Ramos (cell line): ENCODE measurements around the gene FASTKD1.

Experiments
- in situ Hi-C: fragments of 300-500 bp; cut with MboI; formaldehyde crosslinking; loops from one replicate; pipeline ENCODE4 v1.14.3; 2022; ENCODE audit warnings: low sequenced_read_pairs; ENCODE audit not compliant: unreplicated experiment

FASTKD1 gene

DNA sequence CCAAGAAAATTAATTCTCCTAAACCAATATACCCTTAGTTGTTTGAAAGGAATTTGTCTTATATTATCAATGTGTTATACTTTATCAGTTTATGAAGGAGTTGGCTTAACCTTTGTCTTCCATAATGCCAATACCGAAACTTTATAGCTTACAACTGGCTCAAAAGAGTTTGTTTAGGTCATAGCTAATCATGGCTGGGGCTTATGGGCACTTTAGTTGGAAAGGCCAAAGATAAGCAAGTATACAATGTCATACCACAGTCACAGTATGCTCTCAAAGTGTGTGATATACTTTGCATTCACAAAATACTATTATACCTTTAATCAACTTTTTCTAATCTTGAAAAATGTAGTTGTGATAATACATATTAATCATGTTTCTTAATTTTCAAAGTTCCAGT is 61.8 kb downstream of the FASTKD1 start:
- in situ Hi-C loops: no loop called here

DNA sequence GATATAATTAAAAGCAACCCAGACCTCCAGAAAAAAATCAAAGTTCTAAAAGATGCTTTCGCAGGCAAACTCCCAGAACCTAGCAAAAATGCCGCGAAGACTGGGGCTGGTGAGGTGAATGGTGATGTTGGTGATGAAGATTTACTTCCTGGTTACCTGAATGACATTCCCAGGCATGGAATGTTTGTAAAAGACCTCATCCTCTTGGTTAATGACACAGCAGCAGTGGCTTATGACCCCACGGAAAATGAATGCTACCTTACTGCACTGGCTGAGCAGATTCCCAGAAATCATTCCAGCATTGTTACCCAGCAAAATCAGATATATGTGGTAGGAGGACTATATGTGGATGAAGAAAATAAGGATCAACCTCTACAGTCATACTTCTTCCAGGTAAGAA is 63.2 kb downstream of the FASTKD1 start:
- in situ Hi-C loops: no loop called here

DNA sequence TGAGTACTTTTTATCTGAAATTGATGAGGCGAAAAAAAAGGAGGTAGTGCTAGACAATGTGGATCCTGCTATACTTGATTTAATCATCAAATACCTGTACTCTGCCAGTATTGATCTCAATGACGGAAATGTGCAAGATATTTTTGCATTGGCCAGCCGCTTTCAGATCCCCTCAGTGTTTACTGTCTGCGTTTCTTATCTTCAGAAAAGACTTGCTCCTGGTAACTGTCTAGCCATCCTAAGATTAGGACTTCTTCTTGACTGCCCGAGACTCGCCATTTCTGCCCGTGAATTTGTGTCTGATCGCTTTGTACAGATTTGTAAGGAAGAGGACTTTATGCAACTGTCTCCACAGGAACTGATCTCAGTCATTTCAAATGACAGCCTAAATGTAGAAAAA is 63.7 kb downstream of the FASTKD1 start:
- in situ Hi-C loops: no loop called here

DNA sequence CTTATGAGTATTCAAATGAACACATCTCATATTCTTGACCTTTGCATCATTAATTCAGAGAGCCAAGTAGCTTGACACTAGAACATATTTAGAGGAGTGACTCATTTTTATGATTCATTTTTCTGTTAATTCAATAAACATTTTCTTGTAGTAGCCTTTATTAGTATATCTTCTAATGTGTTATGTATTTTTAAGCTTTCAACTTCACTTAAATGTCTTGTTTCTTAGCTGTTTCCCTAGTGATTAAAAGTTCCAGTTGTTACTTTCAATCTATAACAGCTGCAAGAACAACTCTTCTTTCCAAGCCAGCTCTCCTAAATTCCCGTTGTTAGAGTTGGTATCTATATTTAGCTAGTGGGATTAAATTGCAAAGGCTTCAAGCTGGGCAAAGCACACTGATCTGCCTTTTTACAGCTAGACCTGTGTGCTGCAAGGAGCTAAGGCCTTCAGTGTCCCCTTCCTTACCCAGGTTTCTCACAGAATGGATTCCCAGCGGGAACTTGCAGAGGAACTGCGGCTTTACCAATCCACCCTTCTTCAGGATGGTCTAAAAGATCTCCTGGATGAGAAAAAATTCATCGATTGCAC is 64.3 kb downstream of the FASTKD1 start, which contains the start of gene KLHL41:
KLHL41 (plus strand) TSS at position 405 of the 588 bp plus-strand sequence; CDS start at position 482, 77 bp downstream.
- in situ Hi-C loops: no loop called here

GRCh38 chr2:169507698-169508097 is 66.0 kb downstream of the FASTKD1 start:
- in situ Hi-C loops: no loop called here

DNA sequence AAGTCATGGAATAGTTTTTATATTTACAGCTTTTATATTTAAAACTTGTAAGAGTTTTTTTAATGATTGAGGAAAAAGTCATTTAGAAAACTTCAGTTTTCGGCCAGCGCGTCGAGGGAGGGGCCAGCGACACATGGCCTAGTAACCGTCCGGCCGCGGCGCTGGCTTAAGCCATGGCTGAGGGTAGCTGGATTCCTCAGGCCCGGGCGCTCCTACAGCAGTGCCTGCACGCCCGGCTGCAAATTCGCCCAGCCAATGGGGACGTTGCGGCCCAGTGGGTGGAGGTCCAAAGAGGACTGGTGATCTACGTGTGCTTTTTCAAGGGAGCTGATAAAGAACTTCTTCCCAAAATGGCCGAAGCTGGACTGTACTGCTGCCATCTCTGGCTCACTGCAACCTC is 69.0 kb downstream of the FASTKD1 start:
- in situ Hi-C loops: no loop called here

DNA sequence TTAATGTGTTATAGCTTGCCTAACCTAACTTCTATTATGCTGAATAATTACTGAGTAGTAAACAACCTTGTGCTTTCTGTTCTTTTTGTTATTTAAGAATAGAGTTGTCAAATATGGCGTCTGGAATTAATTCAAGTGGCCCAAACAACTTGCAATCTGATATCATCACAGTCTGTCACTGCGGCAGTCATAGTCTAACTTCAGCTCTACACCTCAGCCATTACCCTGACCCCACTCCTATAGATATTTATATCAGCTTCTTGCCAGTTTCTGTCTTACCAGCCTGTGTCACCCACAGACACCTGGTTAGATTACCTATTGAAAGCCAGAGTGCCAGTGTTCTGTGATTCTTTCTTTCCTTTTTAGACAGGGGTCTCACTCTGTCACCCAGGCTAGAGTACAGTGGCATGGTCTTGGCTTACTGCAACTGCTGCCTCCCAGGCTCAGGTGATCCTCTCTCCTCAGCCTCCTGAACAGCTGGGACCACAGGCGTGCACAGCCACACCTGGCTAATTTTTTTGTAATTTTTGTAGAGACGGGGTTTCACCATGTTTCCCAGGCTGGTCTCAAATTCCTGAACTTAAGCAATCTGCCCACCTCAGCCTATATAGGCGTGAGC is 78.2 kb downstream of the FASTKD1 start:
- in situ Hi-C loops: no loop called here

- in situ Hi-C loops: no loop called here
Measured at GRCh38 chr2:169493360-169493759, 80.3 kb downstream of the FASTKD1 start.

GRCh38 chr2:169491378-169491777 is 82.3 kb downstream of the FASTKD1 start:
- in situ Hi-C loops: no loop called here

GRCh38 chr2:169490834-169491233 is 82.8 kb downstream of the FASTKD1 start:
- in situ Hi-C loops: no loop called here

DNA sequence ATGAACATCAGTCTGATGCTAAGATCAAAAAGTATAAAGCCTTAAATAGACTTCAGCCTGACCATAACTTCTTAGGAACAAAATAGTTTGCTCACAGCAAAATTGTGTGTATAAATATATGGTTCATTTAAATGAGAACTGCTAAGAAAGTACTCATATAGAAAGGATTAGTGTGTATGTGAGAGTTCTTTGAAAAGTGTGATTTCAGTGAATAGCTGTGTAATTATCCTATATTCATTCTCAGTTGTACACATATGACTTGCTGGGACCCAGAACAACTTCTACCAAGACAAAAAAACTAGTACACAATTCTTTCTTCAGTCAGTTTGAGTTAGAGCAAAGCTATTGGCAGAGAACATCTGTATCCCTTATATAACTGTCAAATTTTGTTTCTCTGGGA is 87.2 kb downstream of the FASTKD1 start:
- in situ Hi-C loops: no loop called here

DNA sequence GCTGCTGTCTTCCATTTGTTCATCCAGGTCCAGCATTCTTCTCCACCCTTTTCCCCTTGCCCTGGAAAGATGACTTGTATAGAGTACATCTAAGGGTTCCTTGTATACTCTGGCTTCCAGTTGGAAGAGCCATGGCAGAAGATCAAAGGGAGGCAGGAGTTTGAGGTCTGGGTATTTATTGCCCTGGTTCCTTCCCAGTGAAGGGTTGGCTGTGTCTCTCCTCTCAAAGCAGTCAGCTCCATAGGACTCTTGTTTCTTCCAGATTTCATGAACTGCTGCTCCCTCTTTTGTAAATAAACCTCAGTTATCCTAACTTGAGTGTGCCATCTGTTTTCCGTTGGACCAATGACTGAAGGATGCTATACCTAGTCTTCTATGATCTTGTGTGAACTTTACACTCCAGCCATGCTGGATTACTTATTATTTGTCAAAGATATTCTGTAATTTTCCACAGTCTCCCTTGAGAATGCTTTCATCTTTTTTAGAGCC is 88.0 kb downstream of the FASTKD1 start:
- in situ Hi-C loops: no loop called here

GRCh38 chr2:169480079-169480465 is 93.6 kb downstream of the FASTKD1 start:
- in situ Hi-C loops: no loop called here
